HL-60 (cell line): ENCODE results near the gene ARHGAP26.

Experiments
- CTCF ChIP-seq: IDR thresholded peaks from one replicate; pipeline ENCODE4 v1.5.1; 2011; ENCODE audit warnings: low read length, control low read depth, inconsistent platforms; ENCODE audit not compliant: insufficient read depth
- GABPA ChIP-seq: IDR thresholded peaks from 2 replicates; pipeline ENCODE4 v1.6.1; 2012; ENCODE audit warnings: low read depth
- REST ChIP-seq: IDR thresholded peaks from 2 replicates; pipeline ENCODE4 v1.6.1; 2012; ENCODE audit warnings: low read depth; ENCODE audit not compliant: insufficient replicate concordance

- no peak for TF ChIP-seq CTCF
- no peak for TF ChIP-seq REST
- no peak for TF ChIP-seq GABPA
Measured at GRCh38 chr5:143017992-143018391, 247.8 kb downstream of the ARHGAP26 start.
